SU-DHL-6 (cell line): ENCODE measurements around the gene HK2.

Experiments used
- H2AFZ ChIP-seq: fragments of 200-600 bp; sonication (generic); 2 replicates; pipeline ENCODE4 v1.6.1; 2014; ENCODE audit warnings: low read depth, mild to moderate bottlenecking, moderate library complexity, mixed read lengths, antibody characterized with exemption, low read length; ENCODE audit not compliant: severe bottlenecking
- H3F3A ChIP-seq: fragments of 200-600 bp; shearing (Covaris generic); 2 replicates; pipeline ENCODE4 v1.6.0; 2016; ENCODE audit warnings: antibody characterized with exemption, mild to moderate bottlenecking; ENCODE audit not compliant: insufficient read depth
- H3K27ac ChIP-seq: fragments of 200-600 bp; sonication (generic); 2 replicates; pipeline ENCODE4 v1.5.1; 2016; ENCODE audit warnings: low read depth, mild to moderate bottlenecking, low read length, moderate library complexity, mixed read lengths
- H3K27me3 ChIP-seq: fragments of 200-600 bp; sonication (generic), shearing (Covaris generic); 2 replicates; pipeline ENCODE4 v1.6.0; 2014; ENCODE audit warnings: mild to moderate bottlenecking, low read length
- H3K36me3 ChIP-seq: fragments of 200-600 bp; sonication (generic); 2 replicates; pipeline ENCODE4 v1.6.1; 2014; ENCODE audit warnings: mild to moderate bottlenecking, low read length, mixed read lengths
- H3K4me2 ChIP-seq: fragments of 300-600, 200-600 bp; shearing (Covaris generic), sonication (generic); 2 replicates; pipeline ENCODE4 v1.6.0; 2014; ENCODE audit warnings: low read length, low read depth, mild to moderate bottlenecking; ENCODE audit not compliant: poor library complexity, severe bottlenecking
- H3K4me3 ChIP-seq: fragments of 200-600 bp; sonication (generic); 2 replicates; pipeline ENCODE4 v1.5.1; 2014; ENCODE audit warnings: antibody characterized with exemption, low read length, mild to moderate bottlenecking, mixed read lengths; ENCODE audit not compliant: insufficient read depth, poor library complexity, severe bottlenecking
- H3K79me2 ChIP-seq: fragments of 200-600 bp; sonication (generic); 2 replicates; pipeline ENCODE4 v1.6.1; 2014; ENCODE audit warnings: mild to moderate bottlenecking, low read length, moderate library complexity; ENCODE audit not compliant: insufficient read depth
- H3K9ac ChIP-seq: fragments of 200-600 bp; sonication (generic); 2 replicates; pipeline ENCODE4 v1.7.0; 2014; ENCODE audit warnings: mild to moderate bottlenecking, low read length
- H3K9me2 ChIP-seq: fragments of 200-600 bp; sonication (generic); replicated peaks from 2 replicates; pipeline ENCODE4 v1.6.1; 2014; ENCODE audit warnings: low read length; ENCODE audit not compliant: insufficient read depth
- H3K9me3 ChIP-seq: fragments of 200-600 bp; sonication (generic); 2 replicates; pipeline ENCODE4 v1.6.1; 2014; ENCODE audit warnings: low read length, mixed read lengths; ENCODE audit not compliant: insufficient read depth
- H4K20me1 ChIP-seq: fragments of 200-600 bp; sonication (generic); 2 replicates; pipeline ENCODE4 v1.6.1; 2014; ENCODE audit warnings: low read depth, mild to moderate bottlenecking, antibody characterized with exemption, low read length, moderate library complexity, mixed read lengths
- EZH2phosphoT487 ChIP-seq: fragments of 200-600 bp; sonication (generic), shearing (Covaris generic); conservative IDR thresholded peaks from 2 replicates; pipeline ENCODE4 v1.6.1; 2018; ENCODE audit warnings: mild to moderate bottlenecking, antibody characterized with exemption, low read length, moderate library complexity, mixed read lengths
- TF ChIP-seq, protein P1 (sequence below): fragments of 200-600 bp; sonication (generic); IDR thresholded peaks from one replicate; pipeline ENCODE4 v1.5.1; 2017; ENCODE audit warnings: antibody characterized with exemption, mild to moderate bottlenecking, low read length, moderate library complexity; ENCODE audit not compliant: insufficient read depth, poor library complexity, severe bottlenecking

The HK2 gene

DNA sequence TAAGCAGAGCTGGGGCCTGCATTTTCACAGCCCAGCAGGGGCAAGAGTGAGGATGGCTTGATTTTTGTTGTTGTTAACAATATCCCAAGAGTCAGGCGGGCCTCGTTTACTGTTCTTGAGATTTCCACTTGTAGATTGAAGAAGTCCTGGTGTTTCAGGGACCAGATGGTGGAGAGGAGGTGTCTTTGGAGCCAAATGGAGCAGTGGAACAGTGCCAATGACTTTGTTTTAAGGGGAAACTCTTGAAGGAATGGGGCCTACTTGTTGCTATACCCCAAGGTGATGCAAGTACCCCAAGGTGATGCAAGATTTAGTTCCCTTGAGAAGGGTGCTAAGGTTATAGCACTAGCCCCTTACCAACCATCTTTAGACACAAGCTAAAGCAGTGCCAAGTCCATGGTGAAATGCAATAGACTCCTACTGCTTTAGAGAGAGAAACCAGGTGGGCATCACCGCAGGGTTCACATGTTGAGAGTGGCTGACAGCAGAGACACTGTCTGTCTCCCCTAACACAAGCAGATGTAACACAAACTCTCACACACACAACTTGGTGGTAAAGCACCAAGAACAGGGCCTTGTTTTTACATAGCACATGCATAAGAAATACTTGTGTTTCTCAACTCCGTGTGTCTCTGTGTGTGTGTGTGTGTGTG lies 44.0 kb downstream of the HK2 start:
- no peaks in the 10 kb centered on the region for H4K20me1 ChIP-seq
- no peaks in the 10 kb centered on the region for H3K9me3 ChIP-seq
- no peaks in the 10 kb centered on the region for H3K9me2 ChIP-seq
- no peaks in the 10 kb centered on the region for H3K27me3 ChIP-seq
- H3K4me2 ChIP-seq = no peak overlapping the region
- no peak overlapping the region for H2AFZ ChIP-seq
- H3K4me3 ChIP-seq = no peak overlapping the region
- H3F3A ChIP-seq = peaks cover 2% of the 10 kb centered on the region; the same call in 1 of the 2 replicates
- H3K79me2 ChIP-seq = no peaks in the 10 kb centered on the region
- no peak overlapping the region for H3K27ac ChIP-seq
- peaks cover 13% of the 10 kb centered on the region for H3K36me3 ChIP-seq
- TF ChIP-seq, protein P1, sequence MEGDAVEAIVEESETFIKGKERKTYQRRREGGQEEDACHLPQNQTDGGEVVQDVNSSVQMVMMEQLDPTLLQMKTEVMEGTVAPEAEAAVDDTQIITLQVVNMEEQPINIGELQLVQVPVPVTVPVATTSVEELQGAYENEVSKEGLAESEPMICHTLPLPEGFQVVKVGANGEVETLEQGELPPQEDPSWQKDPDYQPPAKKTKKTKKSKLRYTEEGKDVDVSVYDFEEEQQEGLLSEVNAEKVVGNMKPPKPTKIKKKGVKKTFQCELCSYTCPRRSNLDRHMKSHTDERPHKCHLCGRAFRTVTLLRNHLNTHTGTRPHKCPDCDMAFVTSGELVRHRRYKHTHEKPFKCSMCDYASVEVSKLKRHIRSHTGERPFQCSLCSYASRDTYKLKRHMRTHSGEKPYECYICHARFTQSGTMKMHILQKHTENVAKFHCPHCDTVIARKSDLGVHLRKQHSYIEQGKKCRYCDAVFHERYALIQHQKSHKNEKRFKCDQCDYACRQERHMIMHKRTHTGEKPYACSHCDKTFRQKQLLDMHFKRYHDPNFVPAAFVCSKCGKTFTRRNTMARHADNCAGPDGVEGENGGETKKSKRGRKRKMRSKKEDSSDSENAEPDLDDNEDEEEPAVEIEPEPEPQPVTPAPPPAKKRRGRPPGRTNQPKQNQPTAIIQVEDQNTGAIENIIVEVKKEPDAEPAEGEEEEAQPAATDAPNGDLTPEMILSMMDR = no peak
- no peak for TF ChIP-seq EZH2phosphoT487
- no peak overlapping the region for H3K9ac ChIP-seq

DNA sequence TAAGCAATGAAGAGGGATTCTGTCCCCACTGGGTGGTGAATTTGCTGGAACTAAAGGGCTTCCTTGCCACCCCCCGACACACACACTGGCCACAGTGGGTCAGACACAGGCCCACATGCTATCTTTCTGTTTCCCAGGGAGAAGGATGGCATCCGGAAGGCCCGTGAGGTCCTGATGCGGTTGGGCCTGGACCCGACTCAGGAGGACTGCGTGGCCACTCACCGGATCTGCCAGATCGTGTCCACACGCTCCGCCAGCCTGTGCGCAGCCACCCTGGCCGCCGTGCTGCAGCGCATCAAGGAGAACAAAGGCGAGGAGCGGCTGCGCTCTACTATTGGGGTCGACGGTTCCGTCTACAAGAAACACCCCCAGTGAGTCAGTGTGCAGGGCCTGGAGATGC lies 44.6 kb downstream of the HK2 start:
- no peaks in the 10 kb centered on the region for H4K20me1 ChIP-seq
- H3K4me2 ChIP-seq = no peak overlapping the region
- H3K27ac ChIP-seq = no peak overlapping the region
- H3K9me3 ChIP-seq = no peaks in the 10 kb centered on the region
- no peaks in the 10 kb centered on the region for H3K9me2 ChIP-seq
- H3K27me3 ChIP-seq = no peaks in the 10 kb centered on the region
- H3K9ac ChIP-seq = no peak overlapping the region
- H2AFZ ChIP-seq = no peak overlapping the region
- no peaks in the 10 kb centered on the region for H3K79me2 ChIP-seq
- peaks cover 2% of the 10 kb centered on the region; the same call in 1 of the 2 replicates for H3F3A ChIP-seq
- TF ChIP-seq, protein P1 = no peak
- no peak for TF ChIP-seq EZH2phosphoT487
- peaks cover 15% of the 10 kb centered on the region for H3K36me3 ChIP-seq
- no peak overlapping the region for H3K4me3 ChIP-seq

GRCh38 chr2:74880054-74880728 lies 46.3 kb downstream of the HK2 start:
- H3K4me2 ChIP-seq = no peak overlapping the region
- H2AFZ ChIP-seq = no peak overlapping the region
- no peak overlapping the region for H3K9ac ChIP-seq
- no peaks in the 10 kb centered on the region for H3K9me2 ChIP-seq
- no peaks in the 10 kb centered on the region for H3K9me3 ChIP-seq
- H3K27me3 ChIP-seq = no peaks in the 10 kb centered on the region
- H3K36me3 ChIP-seq = peaks cover 13% of the 10 kb centered on the region; the same call in 1 of the 2 replicates
- no peak overlapping the region for H3K27ac ChIP-seq
- no peak overlapping the region for H3K4me3 ChIP-seq
- no peaks in the 10 kb centered on the region for H3K79me2 ChIP-seq
- TF ChIP-seq EZH2phosphoT487 = no peak
- TF ChIP-seq, protein P1 = no peak
- H3F3A ChIP-seq = peaks cover 2% of the 10 kb centered on the region; the same call in 1 of the 2 replicates
- H4K20me1 ChIP-seq = no peaks in the 10 kb centered on the region
